CD4-positive, alpha-beta T cell treated with Interferon alpha-2 for 1 hour (primary cell): ENCODE results near the gene NMNAT3.

Experiments
- DNase-seq, 2 donors: peaks; one replicate each; pipeline ENCODE4 v3.0.0-alpha.2; 2020 to 2022

NMNAT3 gene

DNA sequence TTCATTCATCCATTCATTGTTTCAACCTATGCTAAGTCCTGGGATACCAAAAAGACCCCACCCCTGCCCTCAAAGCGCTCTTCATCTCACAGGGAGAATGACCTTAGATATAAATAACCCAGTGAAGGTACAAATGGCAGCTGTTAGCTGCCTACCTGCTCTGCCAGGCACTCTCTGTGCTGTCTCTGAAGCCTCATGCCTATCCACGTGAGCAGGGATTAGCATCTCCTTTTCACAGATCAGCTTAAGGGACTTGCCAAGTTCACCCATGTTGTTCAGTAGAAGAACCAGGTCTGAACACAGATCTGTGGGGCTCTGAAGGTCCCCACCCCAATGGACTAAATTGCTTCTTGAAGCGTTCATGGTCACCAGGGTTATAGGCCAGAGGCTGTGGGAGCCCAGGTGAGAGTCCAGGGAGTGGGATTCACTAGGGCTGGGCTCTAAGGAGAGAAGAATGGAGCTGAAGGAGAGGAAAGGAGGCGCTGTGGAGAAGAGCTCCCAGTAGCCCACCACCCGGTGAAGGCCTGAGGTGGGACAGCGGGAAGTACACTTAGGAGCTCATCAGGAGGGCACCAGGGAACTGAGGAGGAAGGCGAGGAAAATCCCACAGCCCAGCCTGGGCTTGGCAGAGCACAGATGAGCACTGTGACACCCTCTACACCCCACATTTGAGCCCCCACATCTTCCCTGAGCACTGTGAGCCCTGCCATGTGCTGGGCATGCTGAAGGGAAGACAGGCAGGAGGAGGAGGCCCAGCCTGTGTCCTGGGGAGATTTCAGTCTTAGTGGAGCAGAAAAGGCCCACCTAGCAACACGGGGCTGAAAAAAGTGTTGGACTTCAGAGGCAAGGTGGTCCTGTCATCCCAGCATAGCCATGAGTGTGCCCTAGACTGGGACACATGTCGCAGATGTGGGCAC lies 158.6 kb downstream of the NMNAT3 start:
- no peak for DNase-seq

DNA sequence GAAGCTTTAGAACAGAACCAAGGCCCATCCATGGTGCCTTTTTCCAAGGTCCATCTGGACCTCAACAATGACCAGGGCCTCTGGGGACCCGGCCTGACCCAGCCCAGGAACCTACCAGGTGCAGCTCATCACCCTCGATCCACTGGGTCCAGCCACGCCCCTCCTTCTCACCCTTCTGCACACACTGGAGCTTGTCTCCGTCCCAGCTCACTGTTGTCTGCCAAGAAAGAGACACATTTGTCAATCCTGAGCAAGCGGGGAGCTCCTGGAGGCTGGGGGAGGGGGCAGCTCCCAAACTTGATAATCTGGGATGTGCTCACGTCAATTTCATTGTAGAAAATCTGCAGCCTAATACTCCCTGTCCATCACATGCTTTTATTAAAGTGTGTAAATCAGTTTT lies 159.5 kb downstream of the NMNAT3 start:
- no peak for DNase-seq

DNA sequence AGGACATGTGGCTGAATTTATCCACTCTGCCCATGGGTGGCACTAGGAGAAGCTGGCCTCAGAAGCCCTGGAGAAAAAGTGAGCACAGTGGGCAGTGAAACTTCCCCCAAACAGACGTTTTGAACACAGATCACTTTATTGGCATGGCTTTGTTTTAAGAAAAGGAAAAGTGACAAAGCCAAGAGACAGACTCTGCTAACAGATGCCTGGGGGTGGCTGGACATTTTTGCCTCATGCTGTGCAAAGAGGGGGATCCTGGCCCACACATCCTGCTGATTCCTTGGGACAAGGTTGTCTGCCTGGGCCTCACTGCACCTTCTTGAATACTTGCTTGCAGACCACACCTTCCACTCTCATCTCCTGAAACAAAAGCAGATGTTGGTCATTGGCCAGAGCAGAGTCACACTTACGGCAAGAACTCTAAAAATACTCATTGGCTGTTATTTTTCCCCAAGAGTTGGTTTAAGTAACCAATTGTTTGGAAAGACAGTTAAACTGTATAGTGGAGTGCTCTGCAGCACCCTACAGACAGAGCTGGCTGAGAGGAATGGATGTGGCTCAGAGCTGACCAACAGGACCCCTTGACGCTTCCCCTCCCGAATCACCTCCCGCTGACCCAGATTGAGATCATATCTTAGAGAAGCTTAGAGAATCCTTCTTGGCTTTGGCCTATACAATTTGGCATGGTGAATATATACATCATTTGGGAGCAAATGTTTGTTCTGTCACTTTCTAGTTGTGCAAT lies 160.3 kb downstream of the NMNAT3 start:
- DNase-seq, result no peak

DNA sequence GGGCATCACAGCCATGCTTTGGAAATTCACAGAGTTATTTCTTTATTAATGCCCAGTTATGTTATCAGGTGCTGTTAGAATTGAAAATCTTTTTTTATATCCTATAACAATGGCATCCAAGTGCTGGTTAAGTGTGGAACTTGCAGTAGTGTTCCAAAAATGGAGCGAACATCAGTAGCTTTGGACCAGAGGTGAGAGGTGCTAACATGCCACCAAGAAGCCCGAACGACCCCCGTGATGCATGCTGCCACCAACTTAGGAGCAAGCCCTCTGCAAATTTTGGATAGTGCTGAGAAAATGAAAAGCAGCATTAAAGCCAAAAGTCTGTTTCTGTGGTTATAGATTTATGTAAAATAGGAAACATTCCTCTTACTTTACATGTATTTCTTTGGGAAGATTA lies 163.0 kb downstream of the NMNAT3 start:
- no peak for DNase-seq
